ENCODE data around the gene ACER2. TPM values are rescaled to one million over a fixed set of nuclear protein-coding genes. Genes with fewer than 3 reads are reported as not detected.
A peak's percentile ranks its signal among the peaks of the same experiment; 100 is the strongest.

The ACER2 gene
- total and polyA plus RNA-seq, 2 of the 4 experiments (the other 2 are of a cell fraction) = 0.84 to 1.6 TPM

GRCh38 chr9:19424176-19424779, 15.5 kb downstream of the ACER2 start:
- H2BK20ac ChIP-seq (ENCODE audit: low read depth, low read length) = no peak overlapping the region
- peak overlapping the region in 1 of 2 experiments; percentile 43; a peak in 1 of 4 replicates for H4K8ac ChIP-seq (ENCODE audit: low read depth in 2 of 2, low read length in 2 of 2)
- H3K23ac ChIP-seq (ENCODE audit: low read depth, low read length) = no peak overlapping the region
- H2AK5ac ChIP-seq (ENCODE audit: low read depth, low read length) = no peak overlapping the region
- no peak overlapping the region for H3K4me3 ChIP-seq (ENCODE audit: insufficient read depth, low read depth, low read length)
- POLR2A ChIA-PET (ENCODE audit: unreplicated experiment) = no interaction called here
- in situ Hi-C loops (cut with MboI; ENCODE audit: low sequenced_read_pairs) = no loop called here
- H2BK15ac ChIP-seq (ENCODE audit: low read depth, low read length) = no peak overlapping the region
- H4K91ac ChIP-seq (ENCODE audit: insufficient read depth, low read depth, low read length) = no peak overlapping the region
- no peak overlapping the region for H3K4ac ChIP-seq (ENCODE audit: low read depth, low read length)
- no peaks in the 10 kb centered on the region; a peak in 1 of 4 replicates for H3K79me1 ChIP-seq (ENCODE audit: low read depth in 1 of 2, low read length in 2 of 2)
- no peak for TF ChIP-seq MXI1 (IDR thresholded peaks at IDR 0.05; ENCODE audit: borderline replicate concordance, low read depth, low read length)
- no peak for TF ChIP-seq RAD21 (IDR thresholded peaks at IDR 0.05; ENCODE audit: low read length)
- TF ChIP-seq POLR2A (IDR thresholded peaks at IDR 0.05; ENCODE audit: low read depth, low read length) = no peak
- no peak for TF ChIP-seq SMC3 (IDR thresholded peaks at IDR 0.05; ENCODE audit: low read depth, low read length)
- TF ChIP-seq CEBPB (IDR thresholded peaks at IDR 0.05; ENCODE audit: low read depth, low read length) = no peak
- no peak for TF ChIP-seq RCOR1 (IDR thresholded peaks at IDR 0.05; ENCODE audit: insufficient replicate concordance, low read length)
- TF ChIP-seq FOS (IDR thresholded peaks at IDR 0.05; ENCODE audit: low read depth, low read length) = no peak
- no peak for TF ChIP-seq CTCF (conservative IDR thresholded peaks at IDR 0.05; ENCODE audit: low read depth, low read length)
- no peak for TF ChIP-seq USF2 (IDR thresholded peaks at IDR 0.05; ENCODE audit: low read depth, low read length)
- no peak for TF ChIP-seq MAZ (IDR thresholded peaks at IDR 0.05; ENCODE audit: borderline replicate concordance, low read depth, low read length)
- TF ChIP-seq RFX5 (IDR thresholded peaks at IDR 0.05; ENCODE audit: low read depth, low read length) = no peak
- TF ChIP-seq MAFK (IDR thresholded peaks at IDR 0.05; ENCODE audit: low read depth, low read length) = no peak
- no peak for TF ChIP-seq NFE2L2 (IDR thresholded peaks at IDR 0.05; ENCODE audit: low read depth, low read length)
- TF ChIP-seq CHD1 (IDR thresholded peaks at IDR 0.05; ENCODE audit: low read depth, low read length) = no peak
- no peak for TF ChIP-seq ELK1 (IDR thresholded peaks at IDR 0.05; ENCODE audit: borderline replicate concordance, low read depth, low read length)
- no peak for TF ChIP-seq BHLHE40 (IDR thresholded peaks at IDR 0.05; ENCODE audit: low read depth, low read length)
- no TSS peak for BruUV-seq (replicated peaks)
- CTCF ChIA-PET = no interaction called here
- H3K9me1 ChIP-seq (ENCODE audit: insufficient read depth, low read length) = no peaks in the 10 kb centered on the region
- no CpG with 5 or more reads among the region's 3 CpGs for WGBS, 2 experiments (ENCODE audit: extremely low coverage in 2 of 2, insufficient read length in 1 of 2)
- DNase-seq = no peak
- H2BK120ac ChIP-seq (ENCODE audit: low read depth, low read length) = no peak overlapping the region
- no peak overlapping the region for H3K9ac ChIP-seq (ENCODE audit: low read depth, low read length)
- H3K27ac ChIP-seq (ENCODE audit: insufficient read depth, low read length) = no peak overlapping the region
- H3K14ac ChIP-seq (replicated peaks; ENCODE audit: low read depth, low read length) = 0 out of 2 replicates have a peak overlapping the region, but pooled peaks have one; percentile 37
- no peaks in the 10 kb centered on the region for H3K9me3 ChIP-seq (ENCODE audit: control insufficient read depth, insufficient read depth, low read length)
- intact Hi-C loops (cut with micrococcal nuclease) = no loop called here
- H3K56ac ChIP-seq (ENCODE audit: extremely low read depth, insufficient read depth, low read length) = no peak overlapping the region
- no peak overlapping the region for H2AK9ac ChIP-seq (replicated peaks; ENCODE audit: low read depth, low read length, poor library complexity)
- H3K4me2 ChIP-seq (ENCODE audit: low read depth, low read length) = no peak overlapping the region
- no peaks in the 10 kb centered on the region for H3K36me3 ChIP-seq (ENCODE audit: control insufficient read depth, insufficient read depth, low read length)
- dilution Hi-C loops (cut with HindIII; ENCODE audit: low sequenced_read_pairs, unreplicated experiment) = no loop called here
- H3K27me3 ChIP-seq (ENCODE audit: control insufficient read depth, insufficient read depth, low read length) = no peaks in the 10 kb centered on the region
- H2AFZ ChIP-seq (replicated peaks; ENCODE audit: low read length, poor library complexity) = no peak overlapping the region
- H4K20me1 ChIP-seq (ENCODE audit: insufficient read depth, low read length) = no peaks in the 10 kb centered on the region
- no peak overlapping the region for H4K5ac ChIP-seq (ENCODE audit: low read depth, low read length)
- ATAC-seq (ENCODE audit: low read depth) = peak; percentile 65
- no peaks in the 10 kb centered on the region; the same call in 1 of the 2 replicates for H3K4me1 ChIP-seq (ENCODE audit: control insufficient read depth, insufficient read depth, low read length)
- H3K18ac ChIP-seq (ENCODE audit: low read depth, low read length) = no peak overlapping the region
- no peak overlapping the region for H2BK5ac ChIP-seq (ENCODE audit: low read depth, low read length, poor library complexity, severe bottlenecking)
